Ectodermal cell (in vitro differentiated cells): Measurements from ENCODE around the gene TAF6.

Experiments used
- H3K27ac ChIP-seq: 2 replicates; pipeline ENCODE4 v1.7.0; 2013; ENCODE audit warnings: mild to moderate bottlenecking, low read depth, low read length; ENCODE audit not compliant: insufficient read depth, poor library complexity, severe bottlenecking
- H3K27me3 ChIP-seq: 2 replicates; pipeline ENCODE4 v1.7.0; 2013; ENCODE audit warnings: mild to moderate bottlenecking, low read length; ENCODE audit not compliant: insufficient read depth, control insufficient read depth, poor library complexity, severe bottlenecking
- H3K36me3 ChIP-seq: one replicate; pipeline ENCODE4 v1.7.0; 2013; ENCODE audit warnings: low read length; ENCODE audit not compliant: control insufficient read depth, insufficient read depth
- H3K4me1 ChIP-seq: one replicate; pipeline ENCODE4 v1.7.0; 2013; ENCODE audit warnings: low read length; ENCODE audit not compliant: control insufficient read depth, insufficient read depth
- H3K4me3 ChIP-seq: 2 replicates; pipeline ENCODE4 v1.7.0; 2013; ENCODE audit warnings: low read depth, low read length, control low read depth; ENCODE audit not compliant: insufficient read depth
- H3K9me3 ChIP-seq: 2 replicates; pipeline ENCODE4 v1.7.0; 2013; ENCODE audit warnings: mild to moderate bottlenecking, low read length, moderate library complexity; ENCODE audit not compliant: control insufficient read depth
- WGBS, 2 experiments: methylation state at CpG; one replicate each; pipeline ENCODE4 v1.1.7; 2013; ENCODE audit warnings: missing lambda C conversion rate in 2 of 2; 5-methylcytosine and 5-hydroxymethylcytosine counted together

TAF6 gene

DNA sequence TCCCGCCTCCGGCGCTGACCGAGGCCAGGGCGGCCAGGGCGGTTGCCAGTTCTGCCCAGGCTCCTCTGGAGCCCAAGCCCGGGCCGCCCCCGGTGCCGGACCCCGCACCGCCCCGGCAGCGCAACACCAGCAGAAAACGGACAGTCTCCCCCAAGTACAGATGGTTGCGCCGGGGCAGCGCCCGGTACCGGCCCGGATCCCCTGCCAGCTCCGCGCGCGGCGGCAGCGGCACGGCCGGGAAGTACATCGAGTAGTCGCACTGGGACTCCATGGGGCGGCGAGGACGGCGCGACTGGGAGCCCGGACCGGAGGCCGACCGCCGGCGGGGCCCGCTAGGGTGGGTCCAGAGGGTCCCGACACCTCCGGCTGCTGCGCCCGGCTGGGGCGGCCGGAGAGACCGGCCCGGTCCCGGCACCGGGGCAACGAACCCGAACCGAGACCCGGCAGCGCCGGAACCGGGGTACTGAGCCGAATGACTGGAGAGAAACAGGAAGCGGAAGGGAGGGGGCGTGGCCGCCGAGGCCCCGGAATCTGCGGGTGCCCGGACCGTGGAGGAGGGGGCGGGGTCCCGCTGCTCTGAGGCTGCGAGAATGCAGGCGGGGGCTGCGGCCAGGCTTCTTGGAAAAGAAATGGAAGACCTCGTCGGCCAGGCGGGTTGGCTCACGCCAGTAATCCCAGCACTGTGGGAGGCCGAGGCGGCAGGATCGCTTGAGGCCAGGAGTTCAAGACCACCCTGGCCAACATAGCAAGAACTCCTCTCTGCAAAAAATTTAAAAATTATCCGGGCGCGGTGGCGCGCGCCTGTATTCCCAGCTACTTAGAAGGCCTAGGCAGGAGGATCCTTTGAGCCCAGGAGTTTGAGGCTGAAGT is 39.3 kb upstream of the TAF6 start, which contains the start of gene TRAPPC14:
Gene TRAPPC14 (minus strand): TSS at position 495 of the 870 bp plus-strand sequence. CDS start 224 bp downstream, at position 271.
- Histone ChIP-seq H3K27ac (peak within 1 kb of the TSS; percentile 50), H3K4me3 (peak within 1 kb of the TSS; percentile 95), H3K4me1 (peaks cover 5% of the 10 kb centered on the region), H3K9me3 (no peaks in the 10 kb centered on the region), H3K36me3 (peaks cover 22% of the 10 kb centered on the region), H3K27me3 (no peaks in the 10 kb centered on the region)
- 4% methylated on average over 87 of the region's 87 CpGs for WGBS, 2 experiments

DNA sequence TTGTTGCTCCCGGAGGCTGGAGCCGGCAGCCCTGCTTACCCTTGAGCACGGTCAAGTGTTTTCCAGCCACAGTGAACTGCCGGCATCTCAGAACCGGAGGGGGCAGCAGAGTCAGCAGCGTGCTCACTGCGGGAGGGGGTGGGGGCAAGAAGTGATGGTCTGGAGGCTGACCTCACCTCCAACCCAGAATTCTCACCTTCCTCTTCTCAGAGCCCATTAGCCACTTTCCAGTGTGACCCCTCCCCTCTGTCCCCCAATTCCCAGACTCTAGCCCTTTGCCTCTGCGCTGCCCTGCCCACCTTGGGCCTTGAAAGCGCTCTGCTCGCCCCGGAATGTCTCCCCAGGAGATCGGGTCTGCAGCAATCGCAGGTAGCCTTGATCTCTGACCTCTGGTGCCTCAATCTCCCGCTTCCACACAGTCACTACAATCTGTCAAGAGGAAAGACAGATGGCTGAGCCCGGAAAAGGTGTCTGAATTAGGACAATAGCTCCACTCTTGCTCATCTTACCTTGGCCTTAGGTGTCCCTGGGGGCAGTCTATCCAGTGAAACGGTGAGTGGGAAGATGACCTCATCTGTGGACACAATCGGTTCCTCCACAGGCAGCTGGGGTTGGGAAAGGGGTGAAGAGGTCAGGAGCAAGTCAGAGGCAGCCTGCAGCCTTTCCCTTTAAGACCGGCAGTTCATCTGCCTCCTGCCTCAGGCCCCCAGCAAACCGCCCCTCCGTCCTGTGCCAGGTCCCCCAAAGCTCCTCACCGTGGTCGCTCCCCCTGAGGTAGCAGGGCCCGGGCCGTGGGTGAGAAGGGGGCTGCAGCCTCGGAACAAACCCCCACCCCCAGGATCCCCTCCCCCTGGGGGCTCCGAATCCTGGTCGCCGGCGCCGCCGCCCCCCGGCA is 38.4 kb upstream of the TAF6 start:
- no peak overlapping the region for H3K27ac ChIP-seq
- no peaks in the 10 kb centered on the region for H3K9me3 ChIP-seq
- H3K4me3 ChIP-seq = peak overlapping the region; percentile 95
- no peaks in the 10 kb centered on the region for H3K27me3 ChIP-seq
- peaks cover 22% of the 10 kb centered on the region for H3K36me3 ChIP-seq
- WGBS, 2 experiments = 18 to 23% methylated on average over 32 of the region's 32 CpGs
- H3K4me1 ChIP-seq = peaks cover 5% of the 10 kb centered on the region

GRCh38 chr7:100157069-100157333 is 37.8 kb upstream of the TAF6 start:
- Histone ChIP-seq H3K4me3 (no peak overlapping the region), H3K4me1 (peaks cover 5% of the 10 kb centered on the region), H3K36me3 (peaks cover 22% of the 10 kb centered on the region), H3K27ac (peak overlapping the region; percentile 16), H3K27me3 (no peaks in the 10 kb centered on the region), H3K9me3 (no peaks in the 10 kb centered on the region)
- WGBS, 2 experiments = 84 to 85% methylated on average over 5 of the region's 5 CpGs

DNA sequence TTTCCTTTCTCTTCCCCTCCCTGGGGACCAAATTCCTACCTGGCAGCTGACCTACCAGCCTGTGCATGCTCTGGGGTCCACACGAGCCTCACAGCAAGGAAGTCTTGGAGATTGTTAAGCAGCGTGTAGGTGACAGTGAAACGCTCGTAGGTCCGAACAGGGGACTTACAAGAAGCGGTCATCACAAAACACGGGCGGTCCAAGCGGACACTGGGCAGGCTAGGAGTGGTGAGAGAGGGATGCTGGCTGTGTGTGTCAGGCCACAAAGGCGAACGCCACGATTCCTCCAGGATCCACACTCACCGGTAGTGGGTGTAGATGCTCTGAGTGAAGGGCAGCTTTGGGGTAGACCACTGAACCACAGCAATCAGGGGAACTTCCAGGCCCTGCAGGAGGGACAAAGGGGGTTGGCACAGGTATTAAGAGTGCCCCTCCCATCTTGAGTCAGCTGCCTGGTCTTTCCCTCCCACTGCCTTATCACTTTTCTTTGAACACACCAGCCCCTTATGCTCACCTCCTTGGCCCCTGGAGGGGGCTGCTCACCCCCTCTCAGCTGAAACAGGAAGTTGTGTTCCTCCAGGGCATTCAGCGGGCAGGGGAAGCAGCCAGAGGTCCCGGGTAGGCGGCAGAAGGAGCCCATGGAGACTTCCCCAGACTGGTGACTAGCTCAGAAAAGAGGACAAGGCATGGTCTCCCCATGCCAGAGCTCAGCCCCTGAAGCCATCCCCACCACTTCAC is 37.3 kb upstream of the TAF6 start:
- Histone ChIP-seq H3K4me1 (peaks cover 5% of the 10 kb centered on the region), H3K4me3 (no peak overlapping the region), H3K27ac (peak overlapping the region; percentile 16), H3K36me3 (peaks cover 22% of the 10 kb centered on the region), H3K9me3 (no peaks in the 10 kb centered on the region), H3K27me3 (no peaks in the 10 kb centered on the region)
- WGBS, 2 experiments = 93 to 94% methylated on average over 16 of the region's 16 CpGs

- no peak overlapping the region for H3K27ac ChIP-seq
- H3K36me3 ChIP-seq = peaks cover 22% of the 10 kb centered on the region
- WGBS, 2 experiments = 94 to 96% methylated on average over 20 of the region's 20 CpGs
- no peak overlapping the region for H3K4me3 ChIP-seq
- no peaks in the 10 kb centered on the region for H3K27me3 ChIP-seq
- no peaks in the 10 kb centered on the region for H3K9me3 ChIP-seq
- peaks cover 5% of the 10 kb centered on the region for H3K4me1 ChIP-seq
These were observed 36.6 kb upstream of the TAF6 start for GRCh38 chr7:100155553-100156317.

DNA sequence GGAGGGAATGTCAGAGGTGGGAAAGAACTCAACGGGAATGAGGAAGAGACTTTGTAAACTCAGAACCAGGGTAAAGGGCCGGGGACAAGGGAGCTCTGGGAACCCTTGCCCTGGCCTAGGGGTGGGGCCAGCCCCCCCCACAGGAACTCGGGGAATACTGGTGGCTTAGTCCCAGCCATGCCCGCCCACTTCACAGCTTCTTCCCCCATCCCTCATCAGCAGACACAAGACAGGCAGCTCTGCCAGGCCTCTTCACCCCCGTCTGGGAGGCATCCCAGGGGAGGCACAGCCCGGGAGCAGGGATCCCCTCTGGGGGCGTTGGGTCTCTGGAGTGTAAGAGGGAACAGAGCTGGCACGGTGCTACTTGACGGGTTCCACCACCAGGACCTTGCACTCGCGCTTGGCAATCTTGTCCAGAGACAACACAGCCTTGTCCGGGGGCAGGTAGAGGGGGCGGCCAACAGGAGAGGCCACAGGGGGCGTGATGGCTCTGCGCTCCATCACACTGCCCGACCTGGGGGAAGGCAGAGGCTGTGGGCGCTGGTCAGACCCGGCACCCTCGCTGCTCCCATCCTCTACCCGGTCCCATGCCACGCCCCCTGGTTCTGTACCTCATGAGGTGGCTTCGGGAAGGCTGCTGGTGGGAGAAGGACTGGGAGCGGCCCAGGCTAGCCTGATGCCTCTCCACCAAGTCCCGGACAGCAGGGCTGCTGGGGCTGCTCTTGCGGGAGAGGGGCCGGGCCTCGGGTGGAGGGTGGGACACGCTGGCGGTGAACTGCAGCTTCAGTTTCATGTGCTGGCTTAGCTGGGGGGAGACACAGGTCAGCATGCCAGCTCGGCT is 35.7 kb upstream of the TAF6 start:
- Histone ChIP-seq H3K27ac (no peak overlapping the region), H3K27me3 (no peaks in the 10 kb centered on the region), H3K36me3 (peaks cover 22% of the 10 kb centered on the region), H3K4me3 (no peak overlapping the region), H3K9me3 (no peaks in the 10 kb centered on the region), H3K4me1 (peaks cover 8% of the 10 kb centered on the region)
- 88 to 89% methylated on average over 30 of the region's 30 CpGs for WGBS, 2 experiments

GRCh38 chr7:100153708-100154535 is 34.8 kb upstream of the TAF6 start:
- peaks cover 11% of the 10 kb centered on the region for H3K4me1 ChIP-seq
- H3K36me3 ChIP-seq = peaks cover 22% of the 10 kb centered on the region
- H3K27me3 ChIP-seq = no peaks in the 10 kb centered on the region
- WGBS, 2 experiments = 92 to 93% methylated on average over 14 to 16 of the region's 16 CpGs
- no peaks in the 10 kb centered on the region for H3K9me3 ChIP-seq
- H3K27ac ChIP-seq = no peak overlapping the region
- no peak overlapping the region for H3K4me3 ChIP-seq

DNA sequence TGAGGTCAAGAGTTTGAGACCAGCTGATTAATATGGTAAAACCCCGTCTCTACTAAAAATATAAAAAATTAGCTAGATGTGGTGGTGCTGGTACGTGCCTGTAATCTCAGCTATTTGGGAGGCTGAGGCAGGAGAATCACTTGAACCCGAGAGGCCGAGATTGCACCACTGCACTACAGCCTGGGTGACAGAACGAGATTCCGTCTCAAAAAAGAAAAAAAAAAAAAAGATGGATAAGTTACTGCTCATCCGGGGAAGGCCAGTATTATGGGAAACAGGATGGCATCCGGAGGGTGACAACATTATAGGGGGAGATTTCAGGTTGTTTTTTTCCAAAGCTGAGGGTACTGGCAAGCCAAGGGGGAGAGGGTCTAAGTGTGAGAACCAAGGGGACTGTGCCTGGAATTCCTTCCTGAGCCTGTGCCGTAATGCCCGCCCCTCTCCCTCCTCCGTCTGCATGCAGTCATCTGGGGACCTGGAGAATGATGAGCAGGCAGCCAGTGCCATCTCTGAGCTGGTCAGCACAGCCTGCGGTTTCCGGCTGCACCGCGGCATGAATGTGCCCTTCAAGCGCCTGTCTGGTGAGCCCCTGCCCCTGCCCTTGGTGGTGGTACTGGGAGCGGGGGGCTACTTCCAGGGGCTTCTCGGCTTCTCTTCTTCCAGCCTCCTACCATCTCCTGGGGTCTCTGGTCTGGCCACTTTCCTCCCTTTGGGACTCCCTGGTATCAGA is 33.9 kb upstream of the TAF6 start:
- 94 to 95% methylated on average over 18 of the region's 18 CpGs for WGBS, 2 experiments
- H3K4me1 ChIP-seq = peaks cover 11% of the 10 kb centered on the region
- no peaks in the 10 kb centered on the region for H3K27me3 ChIP-seq
- H3K36me3 ChIP-seq = peaks cover 22% of the 10 kb centered on the region
- H3K4me3 ChIP-seq = no peak overlapping the region
- no peak overlapping the region for H3K27ac ChIP-seq
- no peaks in the 10 kb centered on the region for H3K9me3 ChIP-seq
